Raji (cell line): ENCODE results near the gene MYO3A.

ENCODE experiments used
- POLR2A ChIP-seq: IDR thresholded peaks from 2 replicates; pipeline ENCODE4 v1.6.1; 2011; ENCODE audit warnings: low read depth, low read length, control low read depth; ENCODE audit not compliant: insufficient read depth

MYO3A gene

DNA sequence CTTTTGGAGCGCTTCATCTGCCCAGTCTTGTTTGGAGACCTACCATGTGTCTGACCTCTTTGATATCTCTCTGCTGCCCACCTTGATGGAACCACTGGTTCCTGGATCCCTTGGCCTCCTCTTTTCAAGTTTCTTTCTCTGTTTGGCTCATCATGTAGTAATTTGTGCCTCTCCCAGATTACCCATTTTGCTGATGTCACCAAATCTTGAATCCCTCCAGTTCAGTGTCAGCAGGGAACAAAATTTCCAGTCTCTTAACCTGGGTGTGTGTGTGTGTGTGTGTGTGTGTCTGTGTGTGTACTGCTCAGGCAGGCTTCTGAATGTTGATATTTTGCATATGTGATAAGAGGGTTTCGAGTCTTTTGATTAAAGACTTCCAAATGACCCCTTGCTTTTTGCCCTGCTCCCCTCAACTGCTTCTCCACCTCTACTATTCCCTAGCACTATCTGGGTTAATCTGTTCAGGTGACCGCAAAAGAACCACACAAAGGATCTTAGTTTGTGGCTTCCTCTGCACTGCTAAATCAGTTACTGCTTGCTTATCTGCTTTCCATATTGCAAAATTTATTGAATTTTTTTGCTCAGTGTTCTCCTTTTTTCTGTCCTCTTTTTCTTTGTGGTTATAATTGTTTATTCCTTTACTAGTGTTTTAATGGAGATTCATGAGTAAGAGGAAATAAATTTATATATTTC is 25.7 kb downstream of the MYO3A start:
- no peak for TF ChIP-seq POLR2A

DNA sequence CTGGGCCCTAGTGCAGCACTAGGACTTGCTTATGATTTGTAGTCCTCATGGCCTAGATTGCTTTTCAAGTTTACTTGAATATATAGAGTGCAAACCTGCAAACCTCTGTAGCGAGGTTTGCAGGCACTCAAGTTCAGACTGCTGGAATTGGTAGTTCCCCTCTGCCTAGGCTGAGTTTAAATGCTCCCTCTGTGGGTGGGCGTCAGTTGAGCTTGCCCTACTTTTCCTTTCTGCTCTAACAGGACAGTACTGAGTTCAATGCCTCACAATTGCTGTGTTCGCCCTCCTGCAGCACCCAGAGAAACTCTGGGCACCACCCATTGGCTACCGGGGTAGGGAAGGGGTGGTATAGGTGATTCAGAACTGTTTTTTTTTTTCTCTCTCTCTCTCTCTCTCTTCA is 31.6 kb downstream of the MYO3A start:
- TF ChIP-seq POLR2A: no peak

DNA sequence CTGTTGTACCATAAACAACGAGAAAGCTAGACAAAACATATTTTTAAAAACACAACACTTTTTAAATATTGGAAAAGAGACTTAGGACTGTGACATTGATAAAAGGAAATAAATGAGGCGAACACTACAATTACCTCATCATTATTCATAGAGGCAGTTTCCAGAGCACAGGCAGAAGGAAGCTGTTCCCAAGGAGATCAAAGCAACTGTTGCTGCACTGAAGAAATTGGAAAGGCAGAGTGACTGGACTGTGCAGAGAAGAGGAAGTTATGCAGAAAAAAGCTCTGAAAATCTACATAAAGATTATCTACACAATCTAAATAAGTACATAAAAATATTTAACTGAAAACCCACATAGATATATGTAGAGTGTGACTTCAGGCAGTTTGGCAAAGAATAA is 32.8 kb downstream of the MYO3A start:
- no peak for TF ChIP-seq POLR2A

DNA sequence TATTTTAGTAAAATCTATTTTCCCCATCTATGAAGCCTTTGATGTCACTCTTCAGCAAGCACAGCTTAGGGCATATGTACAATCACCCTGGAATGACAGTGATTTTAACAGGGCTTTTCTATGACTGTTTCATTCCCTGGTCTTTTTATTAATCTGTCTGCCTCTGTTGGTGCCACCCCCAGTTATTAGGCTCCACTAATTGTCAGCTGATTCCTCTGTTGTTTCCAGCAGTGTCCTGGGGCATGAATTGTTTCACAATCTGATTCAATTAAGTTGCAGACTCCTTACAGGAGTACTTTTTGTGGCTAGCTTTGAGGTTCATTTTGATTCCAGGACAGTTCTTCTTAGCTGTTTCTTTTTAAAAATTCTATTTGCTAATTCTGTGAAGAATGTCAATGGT is 38.6 kb downstream of the MYO3A start:
- no peak for TF ChIP-seq POLR2A

DNA sequence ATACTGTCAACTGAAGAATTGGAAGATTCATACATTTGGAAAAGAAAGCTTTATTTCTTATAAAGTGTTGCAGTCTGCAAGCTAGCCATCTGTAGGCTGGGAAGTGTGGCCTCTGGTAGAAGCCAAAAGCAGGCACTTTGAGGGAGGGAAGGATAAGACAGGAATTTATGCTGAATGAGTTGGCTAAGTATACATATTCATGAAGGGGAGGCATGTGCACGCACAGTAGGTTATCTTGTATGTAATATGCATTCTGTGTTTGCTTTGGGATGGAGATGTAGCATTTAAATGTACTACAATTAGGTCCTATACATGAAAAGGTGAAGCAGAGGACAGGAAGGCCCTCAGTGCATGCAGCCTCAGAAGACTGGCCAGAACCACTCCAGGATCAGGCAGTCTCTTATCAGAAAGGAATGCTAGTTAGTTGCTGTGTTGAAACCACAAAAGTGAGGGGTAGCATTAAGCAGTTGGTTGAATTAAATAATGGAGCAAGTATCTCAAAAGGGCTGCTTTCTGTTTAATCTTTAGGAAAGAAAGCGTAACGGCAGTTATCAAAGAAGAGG is 40.9 kb downstream of the MYO3A start:
- no peak for TF ChIP-seq POLR2A

DNA sequence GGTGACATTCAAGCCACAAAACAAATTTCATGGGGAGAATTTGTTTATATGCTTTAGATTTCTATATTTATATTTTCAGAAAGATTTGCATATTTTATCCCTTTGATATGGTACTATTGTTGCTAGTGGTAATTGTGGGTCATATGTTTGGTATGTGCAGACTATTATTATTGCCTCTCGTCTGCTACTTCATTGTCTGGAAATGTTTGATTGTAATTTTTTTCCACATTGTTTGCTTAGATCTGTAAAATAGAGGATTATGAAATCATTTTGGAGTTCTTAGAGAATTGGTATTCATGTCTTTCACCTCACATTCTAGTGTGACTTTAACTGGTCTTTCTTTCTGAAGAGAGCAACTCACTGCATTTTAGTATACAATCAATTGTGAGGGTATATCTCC is 44.7 kb downstream of the MYO3A start:
- no peak for TF ChIP-seq POLR2A

DNA sequence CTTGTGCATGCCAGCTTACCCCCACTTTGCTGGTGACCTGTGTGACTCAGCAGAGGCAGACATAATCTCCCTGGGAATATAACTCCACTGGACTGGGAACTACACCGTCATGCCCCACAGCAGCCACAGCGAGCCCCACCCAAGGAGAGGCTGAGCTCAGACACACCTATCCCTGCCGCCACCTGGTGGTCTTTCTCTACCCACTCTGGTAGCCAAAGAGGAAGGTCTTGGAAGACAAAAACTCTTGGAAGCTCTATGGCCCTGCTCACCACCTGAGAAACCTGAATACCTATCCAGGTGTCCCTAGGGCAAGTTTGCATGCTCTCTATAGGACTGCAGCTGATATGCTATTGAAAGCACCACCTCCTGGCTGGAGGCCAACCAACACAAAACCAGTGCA is 48.1 kb downstream of the MYO3A start:
- TF ChIP-seq POLR2A: no peak

DNA sequence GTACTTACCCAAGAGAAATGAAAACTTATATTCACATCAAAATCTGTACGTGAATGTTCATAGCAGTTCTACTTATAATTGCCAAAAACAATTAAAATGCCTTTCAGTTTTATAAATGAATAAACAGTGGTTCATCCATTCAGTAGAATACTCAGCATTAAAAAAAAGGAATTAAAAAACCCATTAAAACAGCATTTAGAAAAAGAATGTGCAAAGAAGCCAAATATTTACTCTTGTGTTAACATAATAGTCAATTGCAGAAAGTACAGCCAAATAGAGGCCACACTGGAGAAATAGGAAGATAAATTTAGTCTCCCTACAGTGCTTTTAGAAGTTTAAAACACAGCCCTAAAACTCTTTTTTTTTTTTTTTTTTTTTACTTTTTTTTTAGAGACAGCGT is 54.6 kb downstream of the MYO3A start:
- TF ChIP-seq POLR2A: no peak

DNA sequence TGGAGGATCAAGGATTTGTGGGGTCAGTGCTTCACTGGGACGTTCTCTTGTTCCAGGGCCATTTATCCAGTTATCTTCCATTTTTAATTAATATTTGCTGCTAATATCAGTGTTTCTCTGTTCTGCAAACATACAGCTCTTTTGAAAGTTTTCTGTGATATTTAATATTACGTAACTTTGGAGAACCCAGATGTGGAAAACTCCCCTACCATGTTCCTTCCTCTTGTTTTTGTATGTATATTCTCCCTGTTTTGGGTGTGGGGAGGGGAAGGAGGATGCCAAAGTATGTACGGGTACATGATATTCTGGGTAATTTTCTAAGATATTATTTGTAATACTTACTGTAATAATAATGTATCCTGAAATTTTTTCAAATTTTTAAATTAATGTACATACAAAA is 55.9 kb downstream of the MYO3A start:
- TF ChIP-seq POLR2A: no peak

DNA sequence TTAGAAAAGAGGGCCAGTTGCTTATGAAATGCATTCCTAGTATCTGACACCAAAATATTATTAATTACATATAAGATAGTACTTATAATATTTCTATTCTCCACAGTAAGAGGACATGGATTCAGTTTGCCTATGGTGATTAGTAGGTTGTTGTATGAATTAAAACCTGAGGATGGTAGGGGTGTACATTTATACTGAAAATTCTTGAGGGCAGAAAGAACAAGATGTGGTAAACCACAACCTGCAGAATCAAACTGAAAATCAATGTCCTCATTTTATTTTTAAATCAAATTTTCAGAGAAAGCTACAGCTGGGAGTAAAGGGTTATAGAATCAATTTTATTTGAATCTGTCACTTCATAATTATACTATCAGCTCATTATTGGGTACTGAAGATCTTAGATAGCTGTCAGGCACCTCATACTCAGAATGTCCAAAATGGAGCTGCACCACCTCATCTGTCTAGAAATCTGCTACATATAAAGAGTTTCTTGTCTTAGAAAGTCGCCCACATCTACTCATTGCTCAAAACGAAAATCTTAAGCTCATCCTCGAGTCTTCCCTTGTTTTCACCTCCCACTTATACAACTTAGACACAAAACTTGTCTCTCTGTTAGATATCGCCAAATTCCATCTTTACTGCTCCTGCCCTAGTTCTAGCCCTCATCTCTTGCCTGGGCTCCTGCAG is 65.4 kb downstream of the MYO3A start:
- TF ChIP-seq POLR2A: no peak

DNA sequence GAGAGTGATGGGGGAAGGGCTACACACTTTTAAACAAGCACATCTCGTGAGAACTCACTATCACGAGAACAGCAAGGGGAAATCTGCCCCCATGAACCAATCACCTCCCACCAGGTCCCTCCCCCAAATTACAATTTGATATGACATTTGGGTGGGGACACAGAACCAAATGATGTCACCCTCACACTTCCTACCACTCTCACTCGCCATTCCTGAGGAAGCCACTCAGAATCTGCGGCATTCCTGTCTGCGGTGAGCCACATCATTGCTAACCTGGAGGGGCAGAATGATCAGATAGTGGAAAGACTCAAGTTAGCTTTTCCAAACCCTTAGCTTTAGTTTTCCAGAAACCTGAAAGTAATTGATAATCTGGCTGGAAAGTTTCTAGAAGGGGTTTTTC is 66.9 kb downstream of the MYO3A start:
- no peak for TF ChIP-seq POLR2A

DNA sequence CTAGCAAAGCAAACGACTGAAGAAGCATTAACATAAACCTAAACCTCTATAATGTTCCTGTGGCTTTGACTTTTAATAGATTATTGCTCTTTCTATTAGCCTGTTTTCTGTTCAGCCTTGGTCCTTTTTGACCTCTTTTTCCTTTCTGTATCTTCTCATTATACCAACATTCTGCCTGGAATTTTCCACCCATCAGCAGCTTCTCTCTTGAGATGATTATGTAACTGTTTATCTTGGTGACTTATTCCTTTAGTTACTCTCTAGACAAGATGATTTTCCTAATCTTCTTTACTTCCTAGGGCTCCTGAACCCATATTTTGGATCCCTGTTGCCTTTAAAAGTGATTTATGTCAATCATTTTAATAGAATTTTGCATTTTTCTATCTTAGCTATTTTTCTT is 81.1 kb downstream of the MYO3A start:
- TF ChIP-seq POLR2A: no peak

DNA sequence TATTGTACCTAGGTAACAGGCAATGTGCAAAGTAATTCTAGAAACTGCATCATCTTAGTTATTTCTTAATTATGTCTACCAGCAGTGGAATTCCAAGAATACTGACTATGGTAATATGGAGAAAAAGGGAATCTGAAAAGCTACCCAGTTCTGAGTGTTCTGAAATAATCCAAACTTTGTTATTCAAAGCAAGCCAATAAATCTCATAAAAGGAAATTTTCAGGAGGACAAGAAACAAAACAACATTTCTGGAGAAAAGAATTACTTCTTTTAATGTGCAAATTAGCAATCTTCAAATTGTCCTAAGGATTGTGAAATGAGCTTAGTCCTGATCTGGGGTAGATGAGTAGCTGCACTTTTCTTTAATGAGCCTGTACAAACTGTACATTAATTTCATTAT is 88.8 kb downstream of the MYO3A start:
- TF ChIP-seq POLR2A: no peak

DNA sequence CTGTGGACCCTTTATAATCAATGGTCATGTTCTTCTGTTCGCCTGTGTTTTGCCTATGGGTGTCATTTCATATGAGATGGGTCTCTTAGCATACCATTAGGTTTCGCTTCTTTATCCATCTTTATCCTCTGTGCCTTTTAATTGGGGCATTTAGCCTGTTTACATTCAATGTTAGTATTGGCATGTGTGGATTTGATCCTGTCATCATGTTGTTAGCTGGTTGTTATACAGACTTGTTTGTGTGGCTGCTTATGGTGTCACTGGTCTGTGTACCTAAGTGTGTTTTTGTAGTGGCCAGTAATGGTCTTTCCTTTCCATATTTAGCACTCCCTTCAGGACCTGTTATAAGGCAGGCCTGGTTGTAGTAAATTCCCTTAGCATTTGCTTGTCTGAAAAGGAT is 90.3 kb downstream of the MYO3A start:
- no peak for TF ChIP-seq POLR2A

DNA sequence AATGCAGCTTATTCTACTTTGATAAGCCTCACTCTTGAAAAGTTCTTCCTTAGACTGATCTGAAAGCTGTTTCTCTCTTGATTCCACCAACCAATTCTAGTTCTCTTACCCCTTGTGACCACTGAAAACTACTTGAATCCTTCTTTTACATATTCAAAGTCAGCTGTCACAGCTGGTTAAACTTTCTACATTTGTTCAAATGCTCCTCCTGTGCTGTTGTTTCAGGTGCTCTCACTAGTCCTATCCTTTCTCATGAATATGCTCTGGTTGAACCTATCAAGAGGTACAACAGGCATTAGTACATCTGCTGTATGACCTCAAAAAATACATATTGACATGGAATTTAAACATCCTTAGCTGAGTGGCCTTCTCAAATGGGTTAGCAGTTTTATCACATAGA is 91.5 kb downstream of the MYO3A start:
- no peak for TF ChIP-seq POLR2A

DNA sequence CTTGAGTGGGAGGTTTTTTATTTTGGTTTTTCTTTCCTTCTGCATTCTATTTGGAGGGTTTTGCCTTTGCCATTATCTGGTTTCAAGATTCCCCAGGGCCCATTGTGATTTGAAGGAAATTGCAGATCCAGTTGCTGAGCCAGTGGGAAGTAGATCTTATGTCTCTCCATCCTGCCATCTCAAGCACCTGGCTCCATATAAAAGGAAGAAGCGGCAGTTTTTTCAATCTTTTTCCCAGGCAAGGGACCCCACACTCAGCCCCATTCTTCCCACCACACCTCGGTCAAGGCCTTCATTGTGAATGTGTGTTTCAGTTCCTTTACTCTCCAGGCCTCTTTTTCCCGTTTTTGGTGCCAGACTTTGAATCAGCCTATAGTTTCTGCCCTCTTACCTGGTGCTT is 95.8 kb downstream of the MYO3A start:
- TF ChIP-seq POLR2A: no peak

DNA sequence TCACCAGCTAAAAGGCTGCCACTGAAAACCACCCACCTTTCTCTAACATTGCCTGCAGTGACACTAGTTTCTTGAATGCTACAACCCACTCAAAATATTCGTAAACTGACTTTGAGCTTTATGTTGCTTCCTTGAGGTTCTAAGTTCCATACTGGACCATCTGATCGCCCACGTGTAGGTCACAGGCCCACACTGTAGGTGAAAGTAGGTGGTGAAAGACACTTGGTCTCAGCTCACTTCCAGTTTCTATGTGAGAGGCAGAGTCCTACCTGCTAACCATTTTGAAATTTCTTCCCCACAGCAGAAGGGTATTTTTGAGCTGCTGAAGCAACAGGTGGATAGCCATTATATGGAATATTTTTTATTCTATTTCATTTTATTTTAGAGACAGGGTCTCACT is 97.3 kb downstream of the MYO3A start:
- no peak for TF ChIP-seq POLR2A

DNA sequence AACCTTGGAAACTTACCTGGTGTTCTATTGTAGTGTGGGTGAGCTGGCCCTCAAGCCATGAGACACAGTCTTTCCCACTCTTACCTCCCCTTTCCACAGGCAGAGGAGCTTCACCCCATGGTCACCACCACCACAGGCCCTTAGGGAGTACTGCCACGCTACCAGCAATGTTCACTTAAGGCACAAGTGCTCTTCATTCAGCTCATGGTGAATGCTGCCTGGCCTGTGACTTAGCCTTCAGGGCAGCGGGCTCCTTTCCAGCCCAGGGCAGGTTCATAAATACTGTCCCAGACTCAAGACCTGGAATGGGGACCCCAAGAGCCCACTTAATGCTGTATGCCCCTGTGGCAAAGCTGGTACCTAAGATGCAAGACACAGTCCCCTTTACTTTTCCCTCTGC is 109.4 kb downstream of the MYO3A start:
- no peak for TF ChIP-seq POLR2A
